ENCODE results near the gene RHOB.
A peak's percentile ranks its signal among the peaks of the same experiment; 100 is the strongest.

DNA sequence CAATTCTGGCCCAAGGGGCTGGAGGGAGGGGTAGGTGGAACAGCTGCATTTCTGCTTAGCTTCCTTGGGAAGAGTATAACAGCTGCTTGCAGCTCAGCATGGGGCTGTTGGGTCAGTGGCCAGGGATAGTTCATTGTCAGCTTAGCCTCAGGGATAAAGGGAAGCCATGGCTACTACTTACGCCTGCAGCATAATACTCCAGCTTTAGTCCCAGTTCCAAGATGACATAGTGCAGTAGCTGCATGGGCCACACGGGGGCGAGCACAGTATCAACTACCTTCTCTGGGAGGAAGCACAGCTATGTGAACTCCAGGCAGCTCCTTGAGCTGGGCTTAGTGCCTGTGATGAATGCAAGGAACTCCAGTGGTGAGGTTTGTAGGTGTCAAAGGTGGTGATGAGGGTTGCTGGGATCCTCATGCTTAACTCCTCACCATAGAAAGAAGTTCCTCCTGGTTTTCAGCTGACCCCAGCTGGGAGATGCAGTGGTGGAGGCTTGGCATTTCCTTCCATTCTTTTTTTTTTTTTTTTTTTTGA is 35.4 kb upstream of the RHOB start:
- TF ChIP-seq, protein P1, sequence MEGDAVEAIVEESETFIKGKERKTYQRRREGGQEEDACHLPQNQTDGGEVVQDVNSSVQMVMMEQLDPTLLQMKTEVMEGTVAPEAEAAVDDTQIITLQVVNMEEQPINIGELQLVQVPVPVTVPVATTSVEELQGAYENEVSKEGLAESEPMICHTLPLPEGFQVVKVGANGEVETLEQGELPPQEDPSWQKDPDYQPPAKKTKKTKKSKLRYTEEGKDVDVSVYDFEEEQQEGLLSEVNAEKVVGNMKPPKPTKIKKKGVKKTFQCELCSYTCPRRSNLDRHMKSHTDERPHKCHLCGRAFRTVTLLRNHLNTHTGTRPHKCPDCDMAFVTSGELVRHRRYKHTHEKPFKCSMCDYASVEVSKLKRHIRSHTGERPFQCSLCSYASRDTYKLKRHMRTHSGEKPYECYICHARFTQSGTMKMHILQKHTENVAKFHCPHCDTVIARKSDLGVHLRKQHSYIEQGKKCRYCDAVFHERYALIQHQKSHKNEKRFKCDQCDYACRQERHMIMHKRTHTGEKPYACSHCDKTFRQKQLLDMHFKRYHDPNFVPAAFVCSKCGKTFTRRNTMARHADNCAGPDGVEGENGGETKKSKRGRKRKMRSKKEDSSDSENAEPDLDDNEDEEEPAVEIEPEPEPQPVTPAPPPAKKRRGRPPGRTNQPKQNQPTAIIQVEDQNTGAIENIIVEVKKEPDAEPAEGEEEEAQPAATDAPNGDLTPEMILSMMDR (IDR thresholded peaks at IDR 0.05; ENCODE audit: low read depth, low read length), result peak; percentile 91
- no peak for TF ChIP-seq MYC (IDR thresholded peaks at IDR 0.05; ENCODE audit: low read depth, low read length)
- no peak for TF ChIP-seq POLR2A (IDR thresholded peaks at IDR 0.05; ENCODE audit: extremely low read depth, insufficient read length)
